ENCODE results near the gene ING5.

ING5 gene

DNA sequence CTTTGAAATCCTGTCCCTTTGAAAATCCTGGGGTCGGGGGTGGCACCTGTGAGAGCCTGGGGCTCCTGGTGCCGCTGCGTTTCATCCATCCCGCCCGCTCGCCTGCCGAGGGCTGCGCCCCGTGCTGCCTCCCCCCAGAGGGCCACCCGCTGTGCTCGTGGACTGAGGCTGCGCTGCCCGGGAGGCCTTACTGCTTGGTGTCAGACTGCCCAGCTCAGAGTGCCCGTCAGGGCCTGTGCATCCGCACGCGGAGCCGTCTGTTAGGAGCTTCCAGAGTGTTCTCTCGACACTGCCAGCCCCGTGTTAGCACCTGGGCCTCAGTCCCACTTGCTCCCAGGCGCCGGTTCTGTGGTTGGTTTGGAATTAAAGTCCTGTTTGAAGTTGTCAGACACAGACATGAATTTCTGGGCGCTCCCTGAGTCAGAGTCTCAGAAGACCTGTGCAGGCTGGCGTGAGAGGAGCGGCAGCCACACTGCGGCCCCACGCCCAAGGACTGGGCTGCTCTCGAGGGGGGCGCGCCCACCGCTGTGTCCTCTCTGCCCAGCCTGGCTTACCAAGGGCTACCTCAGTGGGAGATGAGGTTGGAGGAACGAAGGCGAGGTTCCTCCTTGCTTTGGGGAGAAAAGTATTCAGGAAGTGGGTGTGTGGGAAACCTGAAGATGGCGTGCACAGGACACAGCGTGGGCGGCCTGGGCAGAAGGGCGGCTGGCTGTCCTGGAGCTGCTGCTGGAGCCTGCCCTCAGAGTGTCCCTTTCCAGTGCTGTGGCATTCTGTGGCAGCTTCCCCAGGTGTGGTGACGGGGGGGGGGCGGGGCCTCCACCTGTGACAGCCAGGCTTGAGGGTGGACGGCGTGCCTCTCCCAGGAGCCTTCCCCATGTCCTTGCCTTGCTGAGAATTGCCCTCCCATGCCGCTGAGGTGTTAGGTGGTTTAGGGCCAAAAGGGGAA is 29.3 kb upstream of the ING5 start:
- DNase-seq = no peak

DNA sequence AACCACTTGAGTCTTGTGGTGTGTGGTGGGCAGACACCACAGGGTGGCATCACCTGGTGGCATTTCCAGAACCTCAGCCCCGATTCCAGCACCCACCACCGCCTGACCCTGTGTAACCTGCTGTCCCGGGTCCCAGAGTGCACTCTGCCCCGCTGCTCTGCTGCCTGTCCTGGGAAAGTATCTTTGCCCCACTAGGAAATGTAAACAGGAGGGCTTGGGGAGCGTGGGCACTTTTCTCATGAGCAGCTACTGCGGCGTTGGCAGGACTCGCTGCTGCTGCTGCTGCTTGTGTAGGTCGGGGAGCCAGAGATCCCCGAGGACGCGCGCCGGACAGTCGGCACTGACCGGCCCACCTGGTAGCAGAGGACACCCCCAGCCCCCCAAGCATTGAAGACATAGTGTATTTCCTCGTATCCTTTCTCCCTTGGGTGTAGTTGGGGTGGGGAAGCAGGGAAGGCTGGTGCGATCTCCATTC is 28.6 kb upstream of the ING5 start:
- DNase-seq = no peak

GRCh38 chr2:241673797-241674725 is 27.8 kb upstream of the ING5 start:
- DNase-seq = no peak

- DNase-seq = no peak
Observed at GRCh38 chr2:241675885-241676284, 26.0 kb upstream of the ING5 start.

GRCh38 chr2:241676665-241677064 is 25.2 kb upstream of the ING5 start:
- DNase-seq = no peak

DNA sequence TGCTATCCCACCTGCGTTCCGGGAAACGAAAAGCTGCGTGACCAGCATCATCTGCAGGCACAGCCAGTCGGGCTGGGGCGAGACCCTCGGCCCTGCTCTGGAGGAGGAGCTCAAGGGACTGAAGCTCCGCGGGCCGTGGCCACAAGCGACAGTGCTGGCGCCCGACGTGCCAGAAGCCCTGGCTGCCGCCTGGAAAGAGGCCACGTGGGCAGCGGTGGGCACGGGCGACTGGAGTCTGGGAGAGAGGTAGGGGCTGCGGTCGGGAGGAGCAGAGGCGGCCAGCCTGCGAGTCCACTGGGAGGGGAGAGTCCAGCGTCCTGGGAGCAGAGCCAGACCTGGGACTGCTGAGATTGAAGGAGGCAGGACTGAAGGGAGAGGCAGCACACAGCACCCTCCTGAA is 24.4 kb upstream of the ING5 start:
- DNase-seq = no peak

- DNase-seq = no peak
Observed at GRCh38 chr2:241678307-241678706, 23.5 kb upstream of the ING5 start.

GRCh38 chr2:241678784-241679540 is 22.9 kb upstream of the ING5 start:
- no peak for DNase-seq

- DNase-seq = no peak
Observed at GRCh38 chr2:241680044-241680443, 21.8 kb upstream of the ING5 start.

DNA sequence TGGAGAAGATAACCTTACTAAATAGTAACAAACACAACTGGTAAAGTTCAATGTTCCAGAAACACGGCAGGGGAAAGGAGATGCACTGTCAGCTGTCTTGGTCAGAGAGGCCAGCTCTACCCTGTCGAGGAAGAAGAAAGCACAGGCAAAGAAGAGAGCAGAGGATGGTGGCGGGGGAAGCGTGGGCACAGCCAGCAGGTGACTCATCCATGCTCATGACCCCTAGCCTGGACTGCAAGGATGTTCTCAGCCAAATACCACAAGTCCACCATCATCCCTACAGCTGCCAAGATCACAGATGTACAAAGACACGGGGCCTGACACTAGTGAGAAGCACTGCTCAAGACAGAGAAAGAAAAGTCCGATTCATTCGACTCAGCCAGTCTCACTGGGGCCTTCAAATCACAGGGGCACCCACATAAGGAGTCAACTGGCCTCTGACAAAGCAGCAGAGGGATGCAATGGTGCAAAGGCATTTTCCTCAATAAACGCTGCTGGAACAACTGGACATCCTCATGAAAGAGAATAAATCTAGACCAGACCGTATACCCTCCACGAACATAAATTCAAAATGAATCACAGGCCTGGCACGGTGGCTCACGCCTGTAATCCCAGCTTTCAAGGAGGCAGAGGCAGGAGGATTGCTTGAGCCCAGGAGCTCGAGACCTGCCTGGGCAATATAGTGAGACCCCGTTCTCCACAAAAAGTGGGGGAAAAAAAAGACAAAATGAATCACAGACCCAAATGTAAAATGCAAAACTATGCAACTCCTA is 20.8 kb upstream of the ING5 start:
- no peak for DNase-seq

GRCh38 chr2:241686324-241686649 is 15.6 kb upstream of the ING5 start:
- DNase-seq = no peak

DNA sequence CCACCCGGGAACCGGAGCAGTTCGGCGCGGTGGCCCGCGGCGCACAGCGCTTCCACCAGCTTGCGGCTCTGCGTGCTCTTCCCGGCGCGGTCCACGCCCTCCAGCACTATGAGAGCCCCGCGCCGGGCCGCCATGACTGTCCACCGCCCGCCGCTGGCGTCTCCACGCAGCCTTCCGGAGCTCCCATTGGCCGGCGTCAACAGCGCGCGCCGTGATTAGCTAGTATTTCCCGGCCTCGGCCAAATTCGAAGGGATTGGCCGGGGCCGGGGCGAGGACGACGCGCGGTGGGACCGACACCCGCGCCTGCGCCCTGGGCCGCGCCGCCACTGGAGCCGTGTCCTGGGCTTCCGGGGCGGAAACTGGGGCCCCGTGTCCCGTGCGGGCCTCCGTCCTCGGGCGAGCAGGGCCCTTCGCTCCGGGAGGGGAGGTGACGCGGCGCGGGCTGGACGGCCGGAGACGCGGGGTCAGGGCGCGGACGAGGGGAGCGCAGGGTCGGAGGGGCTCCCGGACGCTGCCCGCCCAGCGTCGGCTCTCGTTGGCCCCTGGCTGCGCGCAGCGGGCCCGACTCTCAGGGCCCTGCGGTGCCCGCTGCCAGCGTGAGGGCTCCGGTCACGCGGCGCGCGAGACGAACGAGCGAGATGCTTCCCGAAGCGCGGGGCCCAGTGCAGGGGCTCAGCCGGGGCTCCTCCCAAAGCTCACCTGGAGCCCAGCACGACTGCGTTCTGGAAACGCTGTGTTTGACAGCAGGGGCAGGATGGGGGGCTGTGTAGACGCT is 15.0 kb upstream of the ING5 start, which contains the start of gene DTYMK:
Gene DTYMK, minus strand, starts transcription at position 166 of the 776 bp plus-strand sequence. Its CDS starts 32 bp downstream, at position 134.
- peak; percentile 97 for DNase-seq

DNA sequence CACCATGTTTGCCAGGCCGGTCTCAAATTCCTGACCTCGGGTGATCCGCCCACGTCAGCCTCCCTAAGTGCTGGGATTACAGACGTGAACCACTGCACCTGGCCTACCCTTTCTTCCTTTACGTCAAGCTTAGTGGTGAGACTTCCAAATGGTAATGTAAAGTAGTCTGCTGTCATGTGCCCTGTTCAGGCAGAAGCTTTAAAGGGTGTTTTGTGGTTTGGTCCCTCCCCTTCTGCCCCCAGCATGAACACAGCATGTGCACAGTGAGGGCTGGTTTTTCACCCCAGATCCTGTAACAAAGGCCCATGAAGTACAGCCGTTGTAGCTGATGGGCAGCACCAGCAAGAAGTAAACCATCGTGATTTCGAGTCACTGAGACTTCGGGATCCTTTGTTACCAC is 12.5 kb upstream of the ING5 start:
- no peak for DNase-seq

GRCh38 chr2:241690202-241690717 is 11.6 kb upstream of the ING5 start:
- no peak for DNase-seq

GRCh38 chr2:241692448-241692847 is 9.4 kb upstream of the ING5 start:
- no peak for DNase-seq

DNA sequence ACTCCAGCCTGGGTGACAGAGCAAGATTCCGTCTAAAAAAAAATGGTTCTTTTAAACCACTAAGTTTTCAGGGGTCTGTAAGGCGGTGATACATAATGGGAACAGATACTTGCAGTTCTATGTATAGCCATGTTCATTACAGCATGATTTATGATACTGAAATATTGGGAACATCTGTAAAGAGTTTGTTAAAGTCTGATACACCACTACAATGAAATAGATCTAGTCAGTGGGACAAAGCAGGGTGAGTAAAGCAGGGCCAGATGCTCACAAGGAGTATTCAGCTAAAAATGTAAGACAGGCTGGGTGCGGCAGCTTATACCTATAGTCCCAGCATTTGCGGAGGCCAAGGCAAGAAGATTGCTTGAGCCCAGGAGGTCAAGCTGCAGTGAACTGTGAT is 6.2 kb upstream of the ING5 start:
- no peak for DNase-seq

DNA sequence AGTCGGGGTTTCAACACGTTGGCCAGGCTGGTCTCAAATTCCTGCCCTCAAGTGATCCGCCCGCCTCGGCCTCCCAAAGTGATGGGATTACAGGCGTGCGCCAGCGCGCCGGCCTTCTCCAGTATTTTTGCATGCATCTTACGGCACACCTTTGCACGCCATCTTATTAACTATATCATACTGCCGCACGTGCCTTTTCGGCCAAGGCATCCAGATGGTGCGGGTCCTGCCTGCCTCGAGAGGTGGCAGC is 765 bp upstream of the ING5 start:
- no peak for DNase-seq

DNA sequence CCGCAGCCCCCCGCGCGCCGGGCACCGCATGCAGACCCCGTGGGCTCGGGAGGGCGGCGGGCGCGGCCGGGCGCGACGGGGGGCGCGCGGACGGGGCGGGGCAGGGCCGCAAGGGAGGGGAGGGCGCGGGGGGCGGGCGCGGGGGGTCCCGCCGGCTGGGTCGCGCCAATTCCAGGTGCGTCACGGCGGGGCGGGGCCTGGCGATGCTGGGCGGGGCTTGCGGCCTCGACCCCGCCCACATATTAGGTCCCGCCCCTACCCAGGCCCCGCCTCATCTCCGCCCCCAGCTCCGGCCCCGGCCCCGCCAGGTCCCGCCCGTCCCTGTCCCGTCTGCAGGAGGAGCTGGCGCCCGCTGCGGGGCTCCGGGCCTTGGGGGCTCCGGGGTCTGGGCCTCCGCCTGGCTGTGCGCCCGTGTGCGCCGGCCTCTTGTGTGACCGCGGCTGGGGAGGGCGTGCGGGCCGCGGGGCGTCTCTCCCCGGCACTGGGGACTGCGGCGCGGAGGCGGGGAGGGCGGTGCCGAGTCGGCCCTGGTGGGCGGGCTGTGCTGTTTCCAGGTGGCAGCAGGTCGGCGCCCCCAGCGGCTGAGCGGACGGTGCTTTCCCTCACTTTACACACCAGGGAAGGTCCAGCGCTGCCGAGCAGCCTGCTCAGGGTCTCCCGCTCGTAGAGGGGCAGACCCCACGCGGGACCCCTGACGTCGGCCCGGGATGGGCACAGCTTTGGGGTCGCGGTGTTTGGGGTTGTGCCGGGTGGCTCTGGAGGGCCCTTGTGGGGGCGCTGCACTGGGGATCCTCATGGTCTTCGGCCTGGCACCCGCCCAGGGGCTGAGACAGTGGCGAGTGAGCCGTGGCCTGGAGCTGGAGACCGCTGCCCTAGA is 554 bp downstream of the ING5 start:
- peak; percentile 90 for DNase-seq

GRCh38 chr2:241703032-241703604 is 1.3 kb downstream of the ING5 start:
- DNase-seq = no peak

DNA sequence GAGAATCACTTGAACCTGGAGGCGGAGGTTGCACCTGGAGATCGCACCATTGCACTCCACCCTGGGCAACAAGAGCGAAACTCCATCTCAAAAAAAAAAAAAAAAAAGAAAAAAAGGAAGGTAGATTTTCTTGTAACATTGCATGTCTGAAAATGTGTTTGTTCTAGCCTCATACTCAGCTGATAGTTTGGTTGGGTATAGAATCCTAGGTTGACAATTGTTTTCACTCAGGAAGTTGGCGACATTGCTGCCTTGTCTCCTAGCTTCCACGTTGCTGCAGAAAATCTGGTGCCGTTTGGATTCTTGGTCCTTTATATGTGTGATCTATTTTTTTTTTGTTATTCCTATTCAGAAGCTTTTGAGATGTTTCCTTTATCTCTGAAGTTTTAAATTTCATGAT is 4.7 kb downstream of the ING5 start:
- DNase-seq = peak; percentile 4
